Neuronal stem cell (in vitro differentiated cells): ENCODE results near the gene MGST2.

Experiments
- DNase-seq: peaks from one replicate; pipeline ENCODE4 v3.0.0-alpha.2; 2013; ENCODE audit warnings: low spot score
- H2AFZ ChIP-seq: one replicate; pipeline ENCODE4 v1.6.1; 2013; ENCODE audit warnings: mild to moderate bottlenecking, low read length, inconsistent platforms
- H2AK5ac ChIP-seq: 2 replicates; pipeline ENCODE4 v1.6.1; 2013; ENCODE audit warnings: low read depth, mild to moderate bottlenecking, inconsistent platforms, low read length, moderate library complexity, mixed read lengths
- H2BK120ac ChIP-seq: 2 replicates; pipeline ENCODE4 v1.6.1; 2013; ENCODE audit warnings: low read depth, mild to moderate bottlenecking, inconsistent platforms, low read length, moderate library complexity, mixed read lengths
- H2BK12ac ChIP-seq: one replicate; pipeline ENCODE4 v1.6.1; 2013; ENCODE audit warnings: low read length, inconsistent platforms
- H2BK15ac ChIP-seq: 2 replicates; pipeline ENCODE4 v1.6.1; 2013; ENCODE audit warnings: mild to moderate bottlenecking, low read length, inconsistent platforms, mixed read lengths
- H2BK5ac ChIP-seq: one replicate; pipeline ENCODE4 v1.6.1; 2013; ENCODE audit warnings: inconsistent platforms, mild to moderate bottlenecking, low read length, moderate library complexity
- H3K14ac ChIP-seq: one replicate; pipeline ENCODE4 v1.6.1; 2013; ENCODE audit warnings: low read length, inconsistent platforms
- H3K18ac ChIP-seq: 2 replicates; pipeline ENCODE4 v1.6.1; 2013; ENCODE audit warnings: low read length, inconsistent platforms
- H3K23ac ChIP-seq: 2 replicates; pipeline ENCODE4 v1.6.1; 2013; ENCODE audit warnings: low read depth, mild to moderate bottlenecking, mixed read lengths, low read length, inconsistent platforms; ENCODE audit not compliant: poor library complexity
- H3K27ac ChIP-seq: replicated peaks from 3 replicates; pipeline ENCODE4 v1.5.1; 2013; ENCODE audit warnings: low read length, inconsistent platforms
- H3K27me3 ChIP-seq, 3 experiments: 2 replicates each; pipeline ENCODE4 v1.6.1; 2013; ENCODE audit warnings: low read length in 3 of 3, mild to moderate bottlenecking in 2 of 3, inconsistent platforms in 1 of 3, low read depth in 1 of 3, mixed read lengths in 1 of 3, moderate library complexity in 1 of 3; ENCODE audit not compliant: control insufficient read depth in 3 of 3, insufficient read depth in 3 of 3
- H3K36me3 ChIP-seq, 2 donors: replicated peaks in 1 of 2; 2 replicates each; pipeline ENCODE4 v1.6.1; 2013; ENCODE audit warnings: low read length in 2 of 2; ENCODE audit not compliant: control insufficient read depth in 2 of 2, insufficient read depth in 2 of 2
- H3K4ac ChIP-seq: 2 replicates; pipeline ENCODE4 v1.6.1; 2013; ENCODE audit warnings: inconsistent platforms, mild to moderate bottlenecking, low read length, moderate library complexity
- H3K4me1 ChIP-seq, 2 donors: 1 replicate in 1 of 2; 2 replicates in 1 of 2; pipeline ENCODE4 v1.6.1; 2013; ENCODE audit warnings: low read length in 2 of 2, low read depth in 1 of 2; ENCODE audit not compliant: control insufficient read depth in 2 of 2, insufficient read depth in 1 of 2
- H3K4me2 ChIP-seq: one replicate; pipeline ENCODE4 v1.6.1; 2013; ENCODE audit warnings: mild to moderate bottlenecking, low read length, inconsistent platforms; ENCODE audit not compliant: insufficient read depth, poor library complexity, severe bottlenecking
- H3K4me3 ChIP-seq, 2 donors: 2 replicates each; pipeline ENCODE4 v1.5.1; 2013; ENCODE audit warnings: low read length in 2 of 2, mild to moderate bottlenecking in 2 of 2, inconsistent platforms in 1 of 2, moderate library complexity in 1 of 2
- H3K79me1 ChIP-seq: one replicate; pipeline ENCODE4 v1.6.1; 2013; ENCODE audit warnings: low read depth, mild to moderate bottlenecking, inconsistent platforms, low read length, moderate library complexity
- H3K9ac ChIP-seq: one replicate; pipeline ENCODE4 v1.6.1; 2013; ENCODE audit warnings: mild to moderate bottlenecking, low read depth, low read length, inconsistent platforms; ENCODE audit not compliant: poor library complexity
- H3K9me3 ChIP-seq, 2 donors: replicated peaks in 1 of 2; 2 replicates each; pipeline versions ENCODE3 to v1.6.1; 2013; ENCODE audit warnings: low read length in 2 of 2, mild to moderate bottlenecking in 2 of 2, inconsistent platforms in 1 of 2, low read depth in 1 of 2, mixed read lengths in 1 of 2, moderate library complexity in 1 of 2; ENCODE audit not compliant: control insufficient read depth in 2 of 2, insufficient read depth in 1 of 2
- H4K8ac ChIP-seq: one replicate; pipeline ENCODE4 v1.6.1; 2013; ENCODE audit warnings: low read depth, mild to moderate bottlenecking, inconsistent platforms, low read length, moderate library complexity
- H4K91ac ChIP-seq: one replicate; pipeline ENCODE4 v1.6.1; 2013; ENCODE audit warnings: low read length, low read depth, mild to moderate bottlenecking, inconsistent platforms; ENCODE audit not compliant: poor library complexity
- whole genome bisulfite sequencing, 2 donors: extraction: QIAGEN DNeasy Blood & Tissue Kit; methylation state at CpG; one replicate each; pipeline ENCODE4 v1.1.7; 2013; ENCODE audit warnings: missing lambda C conversion rate in 2 of 2, mixed read lengths in 1 of 2; ENCODE audit not compliant: insufficient read length in 2 of 2, insufficient replicate concordance in 1 of 2; ENCODE audit errors: extremely low coverage in 2 of 2; 5-methylcytosine and 5-hydroxymethylcytosine counted together

Gene MGST2

DNA sequence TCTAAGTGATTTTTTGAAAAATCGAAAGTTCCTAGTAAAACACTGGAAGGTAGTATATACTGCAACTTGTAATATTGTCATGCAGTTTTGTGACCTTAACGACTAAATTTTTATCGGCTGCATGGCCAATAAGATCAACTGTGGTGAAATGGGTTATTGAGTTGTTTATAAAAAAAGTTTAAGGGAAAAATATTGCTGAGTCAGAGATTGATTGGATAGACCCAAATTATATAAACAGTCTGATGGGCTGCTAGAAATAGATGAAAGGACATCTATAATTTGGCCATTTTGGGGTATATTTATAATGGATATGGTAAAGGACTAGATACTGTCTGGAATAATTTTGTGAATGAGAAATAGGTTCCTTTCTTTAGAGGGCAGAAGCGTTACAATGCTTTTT, 56.2 kb downstream of the MGST2 start:
- H2BK15ac ChIP-seq, result no peak overlapping the region
- no peak overlapping the region for H2AFZ ChIP-seq
- no peak for DNase-seq
- H3K9me3 ChIP-seq, result no peaks in the 10 kb centered on the region
- H4K8ac ChIP-seq, result no peak overlapping the region
- no peak overlapping the region for H2AK5ac ChIP-seq
- H3K27ac ChIP-seq, result no peak overlapping the region
- no peak overlapping the region for H3K14ac ChIP-seq
- no peak overlapping the region for H3K4me3 ChIP-seq
- H3K4me1 ChIP-seq, result peaks cover 0 to 3% of the 10 kb centered on the region in 2 donors
- H3K79me1 ChIP-seq, result no peaks in the 10 kb centered on the region
- no peak overlapping the region for H3K23ac ChIP-seq
- no peak overlapping the region for H3K4ac ChIP-seq
- H2BK12ac ChIP-seq, result no peak overlapping the region
- H2BK120ac ChIP-seq, result no peak overlapping the region
- H2BK5ac ChIP-seq, result no peak overlapping the region
- no peak overlapping the region for H3K18ac ChIP-seq
- no peak overlapping the region for H3K9ac ChIP-seq
- H3K36me3 ChIP-seq, result peaks cover 10 to 33% of the 10 kb centered on the region in 2 donors
- no peak overlapping the region for H3K4me2 ChIP-seq
- WGBS, 2 donors, result no CpG with 5 or more reads among the region's 4 CpGs
- H4K91ac ChIP-seq, result no peak overlapping the region
- no peaks in the 10 kb centered on the region for H3K27me3 ChIP-seq

DNA sequence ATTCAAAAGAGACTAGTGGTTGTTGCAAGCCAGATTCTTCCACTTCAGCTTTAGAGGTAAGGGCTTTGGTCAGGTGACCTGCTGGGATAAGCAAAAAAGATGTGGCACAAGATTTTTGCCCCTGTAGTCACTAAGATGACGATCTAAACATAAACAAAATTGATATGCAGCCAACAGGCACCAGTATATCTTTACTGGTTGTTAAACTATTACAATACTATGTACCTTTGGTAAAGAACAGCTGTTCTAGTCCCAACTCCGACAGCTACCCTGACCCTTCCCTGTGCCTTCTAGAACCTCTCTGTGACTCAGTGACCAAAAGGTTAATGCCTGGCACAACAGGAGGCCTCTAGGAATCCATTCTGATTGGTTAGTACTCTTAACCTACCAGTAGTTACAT, 59.6 kb downstream of the MGST2 start:
- Histone ChIP-seq H2AFZ (no peak overlapping the region), H2BK5ac (no peak overlapping the region), H3K23ac (no peak overlapping the region), H3K27ac (no peak overlapping the region), H4K8ac (no peak overlapping the region), H2BK15ac (no peak overlapping the region), H2BK12ac (no peak overlapping the region), H3K9ac (no peak overlapping the region), H3K4me2 (no peak overlapping the region), H2AK5ac (no peak overlapping the region), H3K4me1 (peaks cover 3 to 8% of the 10 kb centered on the region in 2 donors), H2BK120ac (no peak overlapping the region), H3K9me3 (no peaks in the 10 kb centered on the region), H3K36me3 (peaks cover 0 to 8% of the 10 kb centered on the region in 2 donors), H4K91ac (no peak overlapping the region), H3K18ac (no peak overlapping the region), H3K4ac (no peak overlapping the region), H3K27me3 (no peaks in the 10 kb centered on the region), H3K14ac (no peak overlapping the region), H3K79me1 (no peaks in the 10 kb centered on the region), H3K4me3 (no peak overlapping the region)
- DNase-seq, result no peak
- no CpG with 5 or more reads among the region's 2 CpGs for WGBS, 2 donors

DNA sequence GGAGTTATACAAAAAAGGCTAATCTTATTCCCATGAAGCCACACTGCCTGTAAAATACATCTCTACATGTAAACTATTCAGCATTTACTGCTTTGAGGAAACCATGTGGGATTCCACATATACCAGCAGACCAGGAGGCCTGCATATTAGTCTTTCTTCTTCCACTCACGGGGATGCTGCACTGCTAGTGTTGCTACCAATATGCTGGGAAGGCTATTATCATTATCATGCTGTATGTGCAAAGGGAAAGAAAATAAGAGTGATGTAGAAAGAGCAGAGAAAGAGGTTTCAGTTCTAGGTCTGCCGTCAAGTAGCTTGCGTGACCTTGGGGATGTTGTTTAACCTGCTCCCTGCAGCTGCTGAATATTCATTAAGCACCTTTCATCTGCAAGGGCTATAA, 61.0 kb downstream of the MGST2 start:
- H3K36me3 ChIP-seq, result peaks cover 0 to 8% of the 10 kb centered on the region in 2 donors
- H3K4ac ChIP-seq, result no peak overlapping the region
- peaks cover 3 to 8% of the 10 kb centered on the region in 2 donors for H3K4me1 ChIP-seq
- no peak overlapping the region for H3K14ac ChIP-seq
- no peak for DNase-seq
- H2AK5ac ChIP-seq, result no peak overlapping the region
- no peaks in the 10 kb centered on the region for H3K79me1 ChIP-seq
- no peak overlapping the region for H4K91ac ChIP-seq
- H3K4me3 ChIP-seq, result no peak overlapping the region
- no CpG with 5 or more reads among the region's 3 CpGs for WGBS, 2 donors
- H3K9ac ChIP-seq, result no peak overlapping the region
- no peak overlapping the region for H2BK15ac ChIP-seq
- no peak overlapping the region for H3K27ac ChIP-seq
- H2BK12ac ChIP-seq, result no peak overlapping the region
- H3K9me3 ChIP-seq, result no peaks in the 10 kb centered on the region
- H3K23ac ChIP-seq, result no peak overlapping the region
- H2BK120ac ChIP-seq, result no peak overlapping the region
- no peak overlapping the region for H3K18ac ChIP-seq
- H2BK5ac ChIP-seq, result no peak overlapping the region
- no peaks in the 10 kb centered on the region for H3K27me3 ChIP-seq
- no peak overlapping the region for H3K4me2 ChIP-seq
- no peak overlapping the region for H2AFZ ChIP-seq
- no peak overlapping the region for H4K8ac ChIP-seq

DNA sequence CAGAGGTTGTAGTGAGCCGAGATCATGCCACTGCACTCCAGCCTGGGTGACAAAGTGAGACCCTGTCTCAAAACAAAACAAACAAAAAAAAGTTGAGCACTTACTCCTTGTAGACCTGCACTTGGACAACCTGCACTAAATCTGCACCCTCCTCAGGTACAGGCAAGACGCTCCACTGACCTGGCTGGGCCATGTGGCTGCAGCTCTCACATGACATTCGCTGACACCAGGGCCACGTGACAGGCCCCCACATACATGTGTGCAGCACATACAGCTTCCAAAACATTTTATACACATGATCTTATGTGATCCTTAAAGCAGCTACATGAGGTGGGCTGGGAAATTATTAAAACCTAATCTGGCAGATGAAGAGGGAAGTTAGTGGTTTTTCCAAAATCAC, 62.5 kb downstream of the MGST2 start:
- Histone ChIP-seq H2BK15ac (no peak overlapping the region), H2AK5ac (no peak overlapping the region), H3K18ac (no peak overlapping the region), H3K4me2 (no peak overlapping the region), H3K4me1 (peaks cover 6 to 8% of the 10 kb centered on the region in 2 donors), H2BK120ac (no peak overlapping the region), H3K14ac (no peak overlapping the region), H2AFZ (no peak overlapping the region), H2BK5ac (no peak overlapping the region), H3K23ac (no peak overlapping the region), H3K4me3 (no peak overlapping the region), H3K9ac (no peak overlapping the region), H3K79me1 (no peaks in the 10 kb centered on the region), H3K27me3 (no peaks in the 10 kb centered on the region), H3K4ac (no peak overlapping the region), H3K27ac (no peak overlapping the region), H3K9me3 (no peaks in the 10 kb centered on the region), H4K91ac (no peak overlapping the region), H4K8ac (no peak overlapping the region), H3K36me3 (peaks cover 0 to 8% of the 10 kb centered on the region in 2 donors), H2BK12ac (no peak overlapping the region)
- no CpG with 5 or more reads among the region's 4 CpGs for WGBS, 2 donors
- DNase-seq, result no peak
